IPS DF 19.7 (cell line): ENCODE data around the gene SLC7A6OS.

Source experiments
- DNase-seq: peaks from one replicate; pipeline ENCODE4 v3.0.0-alpha.2; 2013; ENCODE audit warnings: low read depth, low spot score

SLC7A6OS gene

GRCh38 chr16:68310774-68311511, at the start of gene SLC7A6OS, which contains the start of gene PRMT7:
Gene SLC7A6OS (minus strand): TSS chr16:68310946. CDS start chr16:68310926, 20 bp downstream.
Gene PRMT7 (plus strand): TSS chr16:68311019. CDS start chr16:68315980, 4,961 bp downstream.
- DNase-seq: peak; percentile 73

- no peak for DNase-seq
Measured at GRCh38 chr16:68359398-68360191, 48.8 kb upstream of the SLC7A6OS start.

GRCh38 chr16:68358951-68359350, 48.2 kb upstream of the SLC7A6OS start:
- no peak for DNase-seq

- no peak for DNase-seq
Measured at GRCh38 chr16:68357923-68358322, 47.2 kb upstream of the SLC7A6OS start.

GRCh38 chr16:68357521-68357922, 46.8 kb upstream of the SLC7A6OS start:
- no peak for DNase-seq

- no peak for DNase-seq
Measured at GRCh38 chr16:68356919-68357286, 46.2 kb upstream of the SLC7A6OS start.

GRCh38 chr16:68356249-68356918, 45.6 kb upstream of the SLC7A6OS start:
- no peak for DNase-seq

- DNase-seq: no peak
Measured at GRCh38 chr16:68355447-68356248, 44.9 kb upstream of the SLC7A6OS start.

- no peak for DNase-seq
Measured at GRCh38 chr16:68354816-68355215, 44.1 kb upstream of the SLC7A6OS start.

GRCh38 chr16:68353366-68353765, 42.6 kb upstream of the SLC7A6OS start:
- DNase-seq: no peak

- DNase-seq: no peak
Measured at GRCh38 chr16:68351991-68352431, 41.3 kb upstream of the SLC7A6OS start.

GRCh38 chr16:68351463-68351862, 40.7 kb upstream of the SLC7A6OS start:
- no peak for DNase-seq

GRCh38 chr16:68350813-68351350, 40.1 kb upstream of the SLC7A6OS start:
- no peak for DNase-seq

- DNase-seq: no peak
Measured at GRCh38 chr16:68349838-68350410, 39.2 kb upstream of the SLC7A6OS start.

GRCh38 chr16:68348639-68349445, 38.1 kb upstream of the SLC7A6OS start:
- no peak for DNase-seq

- no peak for DNase-seq
Measured at GRCh38 chr16:68347605-68348004, 36.9 kb upstream of the SLC7A6OS start.

GRCh38 chr16:68346892-68347480, 36.2 kb upstream of the SLC7A6OS start:
- DNase-seq: no peak

- DNase-seq: no peak
Measured at GRCh38 chr16:68345958-68346635, 35.4 kb upstream of the SLC7A6OS start.

- DNase-seq: no peak
Measured at GRCh38 chr16:68345351-68345810, 34.6 kb upstream of the SLC7A6OS start.
